Measurements from ENCODE around the gene CNTN4. TPM values are rescaled to one million over a fixed set of nuclear protein-coding genes. Genes with fewer than 3 reads are reported as not detected.

Gene CNTN4
- total RNA-seq, 1 experiment from 2014 or later = 2.9 TPM

GRCh38 chr3:2250783-2251182 is 152.1 kb downstream of the CNTN4 start:
- no peak for TF ChIP-seq CTCF (IDR thresholded peaks at IDR 0.05; ENCODE audit: unreplicated experiment)
- BruUV-seq (replicated peaks) = no TSS peak
- intact Hi-C loops (cut with micrococcal nuclease; ENCODE audit: unreplicated experiment) = no loop called here
- Mint-ChIP-seq H3K4me1 (ENCODE audit: low read depth, unreplicated experiment) (no peaks in the 10 kb centered on the region), H3K36me3 (ENCODE audit: insufficient read depth, unreplicated experiment) (peaks cover 4% of the 10 kb centered on the region), H3K9me3 (ENCODE audit: low read depth, unreplicated experiment) (peaks cover 16% of the 10 kb centered on the region), H3K27me3 (ENCODE audit: unreplicated experiment) (no peaks in the 10 kb centered on the region), H3K27ac (ENCODE audit: unreplicated experiment) (no peak overlapping the region), H3K4me3 (ENCODE audit: low read depth, unreplicated experiment) (no peak overlapping the region)
- CTCF ChIA-PET = no interaction called here
- no peak for DNase-seq

- Mint-ChIP-seq H3K4me3 (ENCODE audit: low read depth, unreplicated experiment) (no peak overlapping the region), H3K27me3 (ENCODE audit: unreplicated experiment) (no peaks in the 10 kb centered on the region), H3K36me3 (ENCODE audit: insufficient read depth, unreplicated experiment) (no peaks in the 10 kb centered on the region), H3K4me1 (ENCODE audit: low read depth, unreplicated experiment) (no peaks in the 10 kb centered on the region), H3K9me3 (ENCODE audit: low read depth, unreplicated experiment) (peaks cover 9% of the 10 kb centered on the region), H3K27ac (ENCODE audit: unreplicated experiment) (no peak overlapping the region)
- CTCF ChIA-PET = interaction anchor here (0.6 kb wide), 1 partner anchor 117 kb away, joined by 3 read pairs; no protein-coding TSS in a partner anchor
- no peak for DNase-seq
- no TSS peak for BruUV-seq (replicated peaks)
- no peak for TF ChIP-seq CTCF (IDR thresholded peaks at IDR 0.05; ENCODE audit: unreplicated experiment)
- intact Hi-C loops (cut with micrococcal nuclease; ENCODE audit: unreplicated experiment) = no loop called here
Observed at GRCh38 chr3:2261747-2262146, 163.1 kb downstream of the CNTN4 start.

- Mint-ChIP-seq H3K4me1 (ENCODE audit: low read depth, unreplicated experiment) (no peaks in the 10 kb centered on the region), H3K4me3 (ENCODE audit: low read depth, unreplicated experiment) (no peak overlapping the region), H3K36me3 (ENCODE audit: insufficient read depth, unreplicated experiment) (no peaks in the 10 kb centered on the region), H3K9me3 (ENCODE audit: low read depth, unreplicated experiment) (peaks cover 9% of the 10 kb centered on the region), H3K27me3 (ENCODE audit: unreplicated experiment) (no peaks in the 10 kb centered on the region), H3K27ac (ENCODE audit: unreplicated experiment) (no peak overlapping the region)
- CTCF ChIA-PET = no interaction called here
- TF ChIP-seq CTCF (IDR thresholded peaks at IDR 0.05; ENCODE audit: unreplicated experiment) = no peak
- no TSS peak for BruUV-seq (replicated peaks)
- intact Hi-C loops (cut with micrococcal nuclease; ENCODE audit: unreplicated experiment) = no loop called here
- DNase-seq = no peak
Observed at GRCh38 chr3:2262204-2262603, 163.5 kb downstream of the CNTN4 start.

- no peaks in the 10 kb centered on the region for H3K27me3 Mint-ChIP-seq (ENCODE audit: unreplicated experiment)
- TF ChIP-seq CTCF (IDR thresholded peaks at IDR 0.05; ENCODE audit: unreplicated experiment) = no peak
- no peak for DNase-seq
- H3K36me3 Mint-ChIP-seq (ENCODE audit: insufficient read depth, unreplicated experiment) = no peaks in the 10 kb centered on the region
- CTCF ChIA-PET = no interaction called here
- BruUV-seq (replicated peaks) = no TSS peak
- no peak overlapping the region for H3K4me3 Mint-ChIP-seq (ENCODE audit: low read depth, unreplicated experiment)
- H3K4me1 Mint-ChIP-seq (ENCODE audit: low read depth, unreplicated experiment) = no peaks in the 10 kb centered on the region
- no peak overlapping the region for H3K27ac Mint-ChIP-seq (ENCODE audit: unreplicated experiment)
- intact Hi-C loops (cut with micrococcal nuclease; ENCODE audit: unreplicated experiment) = no loop called here
- H3K9me3 Mint-ChIP-seq (ENCODE audit: low read depth, unreplicated experiment) = peaks cover 9% of the 10 kb centered on the region
Observed at GRCh38 chr3:2266606-2267005, 167.9 kb downstream of the CNTN4 start.
